Measurements from ENCODE around the gene CNST. TPM values are rescaled to one million over a fixed set of nuclear protein-coding genes. Genes with fewer than 3 reads are reported as not detected.

The CNST gene
- total RNA-seq, 1 experiment from 2014 or later: 19.8 TPM

DNA sequence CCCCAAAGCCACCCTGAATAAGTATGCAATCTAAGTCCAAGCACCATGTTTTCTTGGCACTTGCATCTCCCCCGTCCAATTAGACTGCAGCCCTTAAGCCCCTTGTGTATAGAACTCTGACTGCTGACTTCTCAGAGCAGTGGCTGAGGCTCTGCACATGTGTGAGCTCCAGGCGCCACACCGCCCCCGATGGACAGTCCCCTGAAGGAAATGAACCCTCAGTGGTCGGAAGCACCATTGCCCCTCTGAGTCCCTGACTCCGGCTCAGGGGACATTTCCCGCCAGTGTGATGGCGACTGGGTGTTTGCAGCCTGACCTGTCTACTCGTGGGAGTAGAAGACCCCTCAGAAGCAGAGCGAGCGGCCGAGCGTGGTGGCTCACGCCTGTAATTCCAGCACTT, 120.7 kb downstream of the CNST start:
- H4K8ac ChIP-seq (replicated peaks; ENCODE audit: insufficient read length, low read depth, low read length): no peak overlapping the region
- no peak overlapping the region for H3K27ac ChIP-seq (ENCODE audit: insufficient read length, low read depth, low read length)
- no peak overlapping the region for H2AFZ ChIP-seq (ENCODE audit: low read length)
- H4K5ac ChIP-seq (ENCODE audit: insufficient read length, low read depth, low read length): no peak overlapping the region
- no peak overlapping the region for H3K14ac ChIP-seq (ENCODE audit: insufficient read depth, low read length)
- no peak overlapping the region for H3K56ac ChIP-seq (ENCODE audit: insufficient read length, low read depth, low read length)
- no peak overlapping the region for H3K9ac ChIP-seq (ENCODE audit: extremely low read depth, insufficient read length, low read length)
- H2BK15ac ChIP-seq (ENCODE audit: low read depth, low read length): no peak overlapping the region
- no peak overlapping the region for H2BK20ac ChIP-seq (ENCODE audit: low read depth, low read length, poor library complexity, severe bottlenecking)
- Mint-ChIP-seq H3K36me3 (ENCODE audit: insufficient read depth in 1 of 3, low read depth in 3 of 3) (peaks cover 0 to 2% (median 0%) of the 10 kb centered on the region in 3 experiments; a peak in 1 of 7 replicates), H3K27me3 (ENCODE audit: low read depth) (peaks cover 1% of the 10 kb centered on the region; the same call in 1 of the 2 replicates), H3K27ac (no peak overlapping the region), H3K4me3 (no peak overlapping the region), H3K4me1 (0 out of 4 replicates have a peak, but pooled peaks cover 2 to 4% of the 10 kb centered on the region in 2 experiments), H3K9me3 (peaks cover 2 to 3% of the 10 kb centered on the region in 2 experiments; a peak in 2 of 5 replicates)
- no peaks in the 10 kb centered on the region for H3K27me3 ChIP-seq (ENCODE audit: insufficient read depth, low read length)
- no peaks in the 10 kb centered on the region for H3K9me3 ChIP-seq (ENCODE audit: control insufficient read depth, low read depth, low read length)
- no peaks in the 10 kb centered on the region for H4K20me1 ChIP-seq (ENCODE audit: control insufficient read depth, insufficient read depth, insufficient read length)
- no peak overlapping the region for H2BK120ac ChIP-seq (ENCODE audit: low read depth, low read length, poor library complexity, severe bottlenecking)
- H3T11ph ChIP-seq (ENCODE audit: low read length): no peak overlapping the region
- no peaks in the 10 kb centered on the region for H3K79me2 ChIP-seq (ENCODE audit: insufficient read depth, low read length)
- H4K91ac ChIP-seq (ENCODE audit: insufficient read length, low read depth, low read length): no peak overlapping the region
- peak; percentile 68 for DNase-seq
- H3K4me1 ChIP-seq (ENCODE audit: insufficient read depth, low read length): no peaks in the 10 kb centered on the region
- no peaks in the 10 kb centered on the region for H3K23me2 ChIP-seq (ENCODE audit: insufficient read length, low read depth, low read length, poor library complexity, severe bottlenecking)
- no peak overlapping the region for H3K4ac ChIP-seq (ENCODE audit: low read depth, low read length)
- H3K79me1 ChIP-seq (ENCODE audit: insufficient read depth, low read depth, low read length, poor library complexity, severe bottlenecking): no peaks in the 10 kb centered on the region
- H3K23ac ChIP-seq (ENCODE audit: insufficient read length, low read depth, low read length): no peak overlapping the region
- H3K18ac ChIP-seq (ENCODE audit: insufficient read length, low read depth, low read length): no peak overlapping the region
- H2BK5ac ChIP-seq (ENCODE audit: insufficient read length, low read length): no peak overlapping the region
- H3K4me2 ChIP-seq (ENCODE audit: insufficient read depth, insufficient read length, low read length): no peak overlapping the region
- H2BK12ac ChIP-seq (ENCODE audit: insufficient read length, low read depth, low read length): no peak overlapping the region
- peak; percentile 51 for TF ChIP-seq CTCF (conservative IDR thresholded peaks at IDR 0.05)
- WGBS (ENCODE audit: extremely low coverage, insufficient read length, low lambda C conversion rate): no CpG with 5 or more reads among the region's 14 CpGs
- no peak overlapping the region for H2AK5ac ChIP-seq (ENCODE audit: insufficient read length, low read length)
